GM12801 (cell line): ENCODE results near the gene LRRC4.

ENCODE experiments used
- CTCF ChIP-seq: IDR thresholded peaks from one replicate; pipeline ENCODE4 v1.5.1; 2011; ENCODE audit warnings: control low read depth; ENCODE audit not compliant: insufficient read length; ENCODE audit errors: extremely low read depth

LRRC4 gene

GRCh38 chr7:127996253-127997071 is 34.8 kb downstream of the LRRC4 start:
- no peak for TF ChIP-seq CTCF

- TF ChIP-seq CTCF = no peak
Measured at GRCh38 chr7:127995881-127996215, 35.4 kb downstream of the LRRC4 start.

- no peak for TF ChIP-seq CTCF
Measured at GRCh38 chr7:127995156-127995880, 35.9 kb downstream of the LRRC4 start.

- no peak for TF ChIP-seq CTCF
Measured at GRCh38 chr7:127993987-127994386, 37.2 kb downstream of the LRRC4 start.

- TF ChIP-seq CTCF = no peak
Measured at GRCh38 chr7:127993317-127993716, 37.9 kb downstream of the LRRC4 start.

- no peak for TF ChIP-seq CTCF
Measured at GRCh38 chr7:127988751-127989150, 42.5 kb downstream of the LRRC4 start.

GRCh38 chr7:127986581-127987521 is 44.4 kb downstream of the LRRC4 start:
- no peak for TF ChIP-seq CTCF
